NK-92 (cell line): ENCODE results near the gene TMEM119.
"Not testable (repeated sequence)": the region's sequence is repeated elsewhere in the genome, so short reads cannot be mapped to it uniquely, and the experiment has no call there.

ENCODE experiments used
- DNase-seq: peaks from one replicate; lab custom pipeline; 2025; ENCODE audit not compliant: unreplicated experiment; lab: John Stamatoyannopoulos, UW

The TMEM119 gene

DNA sequence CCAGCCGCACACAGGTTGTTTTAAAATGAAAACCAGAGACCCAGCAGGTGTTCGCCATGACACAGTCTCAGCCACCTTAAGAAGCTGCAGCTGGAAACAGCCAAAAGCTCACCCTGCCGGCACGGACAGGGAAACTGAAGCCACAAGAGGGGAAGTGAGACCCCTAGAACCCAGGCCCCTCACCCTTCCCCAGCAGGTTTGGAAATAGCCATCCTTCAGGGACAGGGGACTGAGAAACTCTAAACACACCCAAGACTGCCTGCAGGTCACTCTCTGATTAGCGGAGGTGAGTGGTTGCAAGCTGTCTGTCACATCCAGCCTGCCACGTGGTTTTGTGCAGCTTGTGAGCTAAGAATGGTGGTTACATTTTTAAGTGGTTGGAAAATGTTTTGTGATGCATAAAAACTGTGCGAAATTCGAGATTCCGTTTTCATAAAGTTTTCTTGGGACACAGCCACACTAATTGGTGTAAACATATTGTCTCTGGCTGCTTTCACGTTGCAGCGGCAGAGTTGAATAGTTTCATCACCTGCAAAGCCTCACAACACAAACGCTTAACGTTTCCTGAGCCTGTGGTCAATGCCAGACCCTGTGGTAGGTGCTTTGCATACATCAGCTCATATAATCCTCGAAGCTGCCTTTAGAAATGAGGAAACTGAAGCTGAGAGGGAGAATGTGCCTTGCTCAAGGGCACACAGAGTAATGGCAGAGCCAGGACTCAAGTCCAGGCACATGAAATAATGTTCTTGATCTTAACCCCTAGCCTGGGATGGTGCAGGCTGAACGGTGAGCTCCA, 37.5 kb upstream of the TMEM119 start:
- no peak for DNase-seq

DNA sequence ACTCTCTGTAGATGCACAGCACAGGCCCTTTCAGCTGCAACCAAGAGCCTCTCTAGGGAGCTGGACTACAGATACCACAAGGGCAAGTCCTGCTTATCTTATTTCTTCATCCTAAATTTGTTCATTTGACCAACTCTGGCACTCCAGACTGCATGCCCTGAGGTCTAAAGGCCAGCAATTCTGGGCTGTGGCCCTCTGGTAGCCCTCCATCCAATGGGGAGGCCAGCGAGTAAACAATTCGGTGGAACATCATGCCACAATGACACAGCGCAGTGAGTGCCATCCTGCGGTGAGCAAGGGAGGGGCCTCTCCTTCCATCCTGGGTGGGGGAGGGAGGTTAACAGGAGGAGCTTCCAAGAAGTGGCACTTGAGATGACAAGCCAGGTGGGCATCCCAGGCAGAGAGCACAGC, 36.5 kb upstream of the TMEM119 start:
- DNase-seq: no peak

DNA sequence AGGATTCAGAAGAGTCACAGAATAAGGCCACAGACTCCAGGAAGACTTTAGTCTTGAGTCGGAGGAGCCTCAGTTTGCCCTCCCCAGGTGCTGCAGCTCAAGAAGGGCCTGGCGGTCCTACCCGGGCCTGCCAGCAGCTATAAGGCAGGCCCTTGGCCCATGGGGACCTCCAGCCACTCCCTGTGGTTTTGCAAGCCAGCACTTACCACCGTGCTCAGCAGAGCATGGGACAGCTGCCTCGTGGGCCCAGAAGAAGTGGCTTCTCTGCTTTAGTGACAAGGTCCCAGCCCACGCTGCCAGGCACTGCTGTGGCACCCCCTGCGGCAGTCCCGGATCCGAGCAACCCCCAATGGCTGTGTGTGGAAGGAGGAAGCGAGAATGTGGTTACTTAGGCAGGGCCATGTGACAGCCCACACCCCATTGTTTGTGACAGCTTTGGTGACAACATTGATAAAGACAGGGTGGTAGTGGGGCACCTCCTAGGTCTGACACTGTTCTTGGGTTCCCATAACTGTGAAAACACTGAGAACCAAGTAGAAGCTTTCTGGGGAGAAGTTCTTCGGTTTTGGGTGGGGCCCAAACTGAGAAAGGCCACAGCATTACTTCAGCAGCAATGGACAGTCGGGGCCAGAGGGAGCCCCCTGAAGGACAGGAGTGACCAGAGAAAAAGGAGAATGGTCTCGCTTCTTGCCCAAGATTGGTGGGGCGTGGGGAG, 35.8 kb upstream of the TMEM119 start, which contains the start of gene SELPLG:
Gene SELPLG (minus strand): TSS at position 361 of the 715 bp plus-strand sequence. CDS start 9,587 bp downstream, outside the sequence.
- DNase-seq: peak; percentile 39

DNA sequence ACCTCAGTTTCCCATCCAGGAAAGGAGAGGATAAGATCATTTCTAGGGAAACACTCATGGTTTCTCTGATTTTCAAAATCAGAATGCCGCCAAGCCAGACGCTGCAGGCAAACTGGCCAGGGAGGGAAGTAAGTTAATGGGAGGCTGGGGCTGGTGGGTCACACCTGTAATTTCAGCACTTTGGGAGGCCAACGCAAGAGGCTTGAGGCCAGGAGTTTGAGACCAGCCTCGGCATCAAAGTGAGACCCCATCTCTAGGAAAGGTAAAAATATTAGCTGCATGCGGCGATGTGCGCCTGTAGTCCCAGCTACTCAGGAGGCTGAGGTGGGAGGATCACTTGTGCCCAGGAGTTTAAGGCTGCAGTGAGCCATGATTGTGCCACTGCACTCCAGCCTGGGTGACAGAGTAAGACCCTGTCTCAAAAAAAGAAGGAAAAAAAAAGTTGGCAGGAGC, 35.2 kb upstream of the TMEM119 start:
- DNase-seq: no peak

DNA sequence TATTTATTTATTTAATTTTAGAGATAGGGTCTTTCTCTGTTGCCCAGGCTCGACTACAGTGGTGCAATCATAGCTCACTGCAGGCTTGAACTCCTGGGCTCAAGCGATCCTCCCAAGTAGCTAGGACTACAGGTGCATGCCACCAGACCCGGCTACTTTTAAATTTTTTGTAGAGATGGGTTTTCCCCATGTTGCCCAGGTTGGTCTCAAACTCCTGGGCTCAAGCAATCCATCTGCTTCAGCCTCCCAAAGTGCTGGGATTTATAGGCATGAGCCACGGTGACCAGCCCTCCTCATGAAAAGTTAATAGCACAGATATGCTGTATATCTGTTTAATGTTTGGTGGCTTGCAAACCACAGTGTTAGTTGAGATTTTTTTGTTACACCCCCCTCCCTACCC, 33.4 kb upstream of the TMEM119 start:
- DNase-seq: not testable (repeated sequence)

DNA sequence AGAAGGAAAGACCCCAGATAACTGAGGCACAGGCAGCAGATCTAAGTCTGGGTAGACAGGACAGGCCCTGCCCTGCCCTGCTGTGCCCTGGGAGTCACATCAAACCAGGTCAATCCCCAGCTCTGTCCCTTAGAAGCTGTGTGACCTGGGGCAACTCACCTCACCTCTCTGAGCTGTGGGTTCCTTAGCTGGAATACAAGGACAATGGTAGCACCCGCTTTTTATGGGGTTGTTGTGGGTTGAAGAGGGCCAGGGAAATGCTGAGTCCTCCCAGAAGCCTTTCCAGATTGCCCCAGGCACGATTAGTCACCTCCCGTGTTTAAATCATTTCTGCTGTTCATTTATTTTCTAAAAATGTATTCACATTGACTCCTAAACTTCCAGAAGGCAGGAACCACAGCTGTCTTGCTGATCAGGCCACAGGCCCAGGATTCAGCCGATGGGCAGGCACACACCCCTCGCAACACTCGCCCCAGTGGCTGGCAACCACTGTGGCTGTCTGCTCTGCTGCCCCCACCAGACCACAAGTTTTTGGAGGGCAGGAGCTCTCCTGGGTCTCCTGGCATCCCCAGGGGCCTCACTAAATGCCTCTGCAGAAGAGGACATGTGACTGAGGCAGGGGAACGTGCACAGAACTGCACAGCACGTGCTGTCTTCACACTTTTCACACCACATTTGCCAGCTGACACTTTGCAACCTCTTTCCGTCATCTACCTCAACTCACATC, 32.8 kb upstream of the TMEM119 start:
- no peak for DNase-seq

DNA sequence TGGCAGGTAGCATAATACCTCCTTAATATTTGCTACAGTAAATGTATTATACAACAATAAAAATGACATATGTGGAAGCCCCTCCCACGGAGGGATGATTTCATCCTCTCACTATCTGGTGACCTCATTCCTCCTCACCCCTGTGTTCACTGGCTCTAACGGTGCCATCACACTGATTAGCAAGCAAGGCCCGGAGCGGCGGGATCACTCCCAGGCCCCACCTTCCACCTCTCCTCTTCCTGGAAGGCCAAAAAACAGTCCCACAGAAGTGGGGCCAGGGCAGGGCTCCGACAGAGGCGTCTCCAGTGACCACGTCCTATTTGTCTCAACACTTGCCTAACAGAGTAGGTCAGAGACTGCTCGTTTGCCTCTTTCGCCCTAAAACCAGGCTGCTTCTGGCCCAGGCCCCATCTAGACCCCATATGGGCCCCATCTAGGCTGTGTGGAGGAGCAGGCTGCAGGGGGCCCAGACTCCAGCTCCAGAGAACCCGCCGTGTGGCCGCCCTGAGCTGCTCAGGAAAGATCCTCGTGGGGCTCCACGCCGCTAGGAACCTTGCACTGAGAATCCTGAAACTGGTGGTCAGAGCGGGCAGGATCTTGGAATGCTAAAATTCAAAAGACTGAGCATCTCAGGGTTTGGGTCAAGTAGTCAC, 32.1 kb upstream of the TMEM119 start:
- no peak for DNase-seq

DNA sequence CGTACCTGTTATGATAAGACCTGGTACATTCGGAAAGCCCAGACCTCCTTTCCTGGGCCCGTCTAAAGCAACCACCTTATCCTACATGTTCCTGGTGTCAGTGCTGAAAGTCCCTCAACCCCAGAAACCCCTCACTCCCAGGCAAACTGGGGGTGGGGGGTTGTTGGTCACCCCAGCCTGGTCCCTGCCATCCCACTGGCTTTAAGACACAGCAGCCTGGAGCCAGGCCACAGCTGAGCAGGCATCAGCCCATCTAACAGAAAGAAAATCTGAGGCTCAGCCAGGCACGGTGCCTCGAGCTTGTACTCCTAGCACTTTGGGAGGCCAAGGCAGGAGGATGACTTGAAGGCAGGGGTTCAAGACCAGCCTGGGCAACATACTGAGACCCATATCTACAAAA, 31.3 kb upstream of the TMEM119 start:
- DNase-seq: no peak

DNA sequence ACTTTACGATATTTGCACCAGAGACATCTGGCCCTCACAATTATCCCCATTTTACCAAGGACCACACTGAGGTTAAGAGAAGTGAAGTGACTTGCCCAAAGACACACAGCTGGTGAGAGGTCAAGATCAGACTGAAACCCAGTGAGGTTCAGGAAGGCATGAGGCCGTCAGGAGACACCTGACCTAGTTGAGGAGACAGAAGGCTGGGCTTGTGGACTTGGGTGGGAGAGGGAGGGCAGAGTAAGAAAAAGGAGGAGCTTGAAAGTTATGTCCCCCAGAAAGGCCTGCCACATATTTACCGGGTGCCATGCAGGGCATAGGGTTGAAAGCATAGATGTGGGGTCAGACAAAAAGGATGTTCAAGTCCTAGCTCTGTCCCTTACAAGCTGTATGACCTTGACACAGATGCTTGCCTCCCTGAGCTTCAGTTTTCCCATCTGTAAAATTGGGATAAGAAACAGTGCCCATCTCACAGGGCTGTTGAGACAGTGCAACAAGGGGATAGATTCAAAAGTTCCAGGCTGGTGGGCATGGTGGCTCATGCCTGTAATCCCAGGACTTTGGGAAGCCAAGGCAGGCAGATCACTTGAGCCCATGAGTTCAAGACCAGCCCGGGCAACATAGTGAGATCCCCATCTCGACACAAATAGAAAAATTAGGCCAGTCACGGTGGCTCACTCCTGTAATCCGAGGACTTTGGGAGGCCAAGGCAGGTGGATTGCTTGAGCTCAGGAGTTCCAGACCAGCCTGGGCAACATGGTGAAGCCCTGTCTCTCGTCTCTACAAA, 29.4 kb upstream of the TMEM119 start:
- DNase-seq: no peak

DNA sequence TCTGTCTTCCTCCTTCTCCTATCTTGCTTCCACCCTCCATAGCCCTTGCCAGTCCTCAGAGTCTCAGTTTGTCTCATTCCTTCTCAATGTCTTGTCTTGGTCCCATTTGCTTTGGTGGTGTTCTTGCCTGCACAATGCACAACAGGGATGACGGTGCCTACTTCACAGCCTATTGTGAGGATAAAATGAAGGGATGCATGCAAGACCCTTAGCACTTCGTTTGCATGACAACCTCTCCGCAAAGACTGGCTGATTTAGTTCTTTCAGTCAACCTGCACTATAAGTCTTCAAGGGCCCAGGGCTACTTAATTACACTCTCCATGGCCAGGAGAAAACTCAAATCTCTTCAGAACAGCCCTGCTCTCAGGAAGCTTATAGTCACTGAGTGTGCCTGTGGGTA, 27.3 kb upstream of the TMEM119 start:
- DNase-seq: no peak

DNA sequence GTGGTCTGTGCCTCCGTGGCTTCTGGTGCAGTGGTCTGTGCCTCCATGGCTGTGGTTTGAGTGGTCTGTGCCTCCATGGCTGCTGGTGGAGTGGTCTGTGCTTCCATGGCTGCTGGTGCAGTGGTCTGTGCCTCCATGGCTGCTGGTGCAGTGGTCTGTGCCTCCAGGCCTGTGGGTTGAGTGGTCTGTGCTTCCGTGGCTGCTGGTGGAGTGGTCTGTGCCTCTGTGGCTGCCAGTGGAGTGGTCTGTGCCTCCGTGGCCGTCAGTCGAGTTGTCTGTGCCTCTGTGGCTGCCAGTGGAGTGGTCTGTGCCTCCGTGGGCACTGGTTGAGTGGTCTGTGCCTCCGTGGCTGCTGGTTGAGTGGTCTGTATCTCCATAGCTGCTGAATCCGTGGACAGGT, 25.7 kb upstream of the TMEM119 start:
- DNase-seq: no peak

DNA sequence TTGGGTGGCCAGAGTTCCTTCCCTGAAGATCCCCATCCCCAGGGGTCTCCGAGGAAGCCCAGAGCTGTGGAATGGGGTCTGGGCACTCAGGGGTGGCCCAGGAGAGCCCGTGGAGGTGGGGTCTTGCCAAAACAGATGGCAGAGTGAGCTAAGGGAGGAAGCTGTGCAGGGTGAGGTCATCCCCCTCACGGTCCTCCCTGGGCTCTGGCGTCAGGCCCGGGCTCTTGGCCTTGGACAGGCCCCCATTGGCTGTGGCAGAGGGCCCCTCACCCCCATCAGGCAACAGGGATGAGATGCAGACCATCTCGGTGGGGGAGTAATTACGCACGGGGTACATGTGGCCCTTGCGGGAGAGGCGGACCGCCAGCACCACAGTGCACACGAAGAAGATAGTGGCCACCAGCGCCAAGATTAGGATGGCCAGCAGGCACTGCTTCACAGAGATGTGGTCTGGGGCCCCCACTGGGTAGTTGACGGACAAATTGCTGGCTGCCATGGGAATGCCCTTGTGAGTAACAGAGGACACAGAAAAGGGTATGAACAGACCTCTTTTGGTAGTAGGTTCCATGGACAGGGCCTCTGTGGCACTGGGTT, 25.1 kb upstream of the TMEM119 start:
- DNase-seq: no peak

DNA sequence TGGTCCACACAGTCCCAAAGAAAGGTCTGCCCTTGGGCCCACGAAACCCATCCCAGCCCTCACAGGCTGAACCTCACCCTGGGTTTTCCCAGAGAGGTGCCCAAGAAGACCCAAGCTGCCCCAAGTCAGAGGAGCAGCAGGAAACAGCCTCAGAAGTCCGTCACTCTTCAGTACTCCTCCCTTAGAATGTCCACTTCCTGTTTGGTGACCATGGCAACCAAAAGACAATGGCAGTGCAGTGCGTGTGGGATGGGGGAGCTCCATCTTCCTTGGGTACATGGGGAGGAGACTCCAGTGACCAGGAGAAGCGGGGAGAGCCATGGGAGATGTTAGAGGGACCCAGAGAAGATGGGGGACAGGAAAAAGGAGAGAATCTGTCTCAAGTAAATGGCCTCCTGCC, 24.5 kb upstream of the TMEM119 start:
- no peak for DNase-seq

DNA sequence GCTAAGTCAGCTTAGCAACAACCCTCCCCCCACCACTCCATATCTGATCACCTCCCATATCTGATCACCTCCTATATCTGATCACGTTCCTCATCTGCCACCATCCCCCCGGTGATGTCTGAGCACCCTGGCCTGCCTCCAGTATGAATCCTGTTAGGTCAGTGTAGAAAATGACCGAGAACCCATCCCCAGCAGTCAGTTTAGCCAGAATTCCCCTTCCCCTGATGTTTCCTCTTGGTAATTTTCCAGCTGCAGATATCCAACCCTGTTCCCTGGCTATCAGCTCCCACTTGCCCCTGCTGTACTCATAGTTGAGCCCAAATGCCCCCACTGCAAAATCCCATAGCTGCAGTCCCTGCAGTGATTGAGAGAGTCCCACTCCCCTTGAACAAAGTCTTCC, 23.3 kb upstream of the TMEM119 start:
- DNase-seq: no peak

DNA sequence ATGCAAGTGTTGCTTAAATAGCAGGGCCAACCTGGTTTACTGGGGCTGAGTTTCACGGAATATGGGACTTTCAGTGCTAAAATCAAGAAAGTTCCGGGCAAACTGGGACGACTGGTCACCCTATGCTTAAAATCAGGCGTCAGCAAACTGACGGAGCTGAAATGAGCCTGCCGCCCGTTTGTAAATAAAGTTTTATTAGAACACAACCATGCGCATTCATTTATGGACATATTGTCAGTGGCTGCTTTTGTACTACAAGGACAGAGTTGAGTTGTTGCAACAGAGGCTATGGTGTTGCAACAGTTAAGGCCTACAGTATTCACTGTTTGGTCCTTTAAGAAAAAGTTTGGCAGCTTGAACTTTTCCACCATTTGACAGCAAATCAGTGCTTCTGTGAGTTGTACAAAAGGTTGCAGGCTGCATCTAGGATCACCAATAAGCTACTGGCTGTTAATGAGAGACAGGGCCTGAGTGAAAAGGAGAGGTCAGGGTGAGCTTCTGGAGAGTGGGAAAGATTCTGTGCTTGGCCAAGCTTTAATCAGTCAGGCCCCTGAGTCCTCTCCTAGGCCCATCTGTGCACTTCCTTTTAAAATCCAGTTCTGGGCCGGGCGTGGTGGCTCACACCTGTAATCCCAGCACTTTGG, 22.5 kb upstream of the TMEM119 start:
- no peak for DNase-seq

DNA sequence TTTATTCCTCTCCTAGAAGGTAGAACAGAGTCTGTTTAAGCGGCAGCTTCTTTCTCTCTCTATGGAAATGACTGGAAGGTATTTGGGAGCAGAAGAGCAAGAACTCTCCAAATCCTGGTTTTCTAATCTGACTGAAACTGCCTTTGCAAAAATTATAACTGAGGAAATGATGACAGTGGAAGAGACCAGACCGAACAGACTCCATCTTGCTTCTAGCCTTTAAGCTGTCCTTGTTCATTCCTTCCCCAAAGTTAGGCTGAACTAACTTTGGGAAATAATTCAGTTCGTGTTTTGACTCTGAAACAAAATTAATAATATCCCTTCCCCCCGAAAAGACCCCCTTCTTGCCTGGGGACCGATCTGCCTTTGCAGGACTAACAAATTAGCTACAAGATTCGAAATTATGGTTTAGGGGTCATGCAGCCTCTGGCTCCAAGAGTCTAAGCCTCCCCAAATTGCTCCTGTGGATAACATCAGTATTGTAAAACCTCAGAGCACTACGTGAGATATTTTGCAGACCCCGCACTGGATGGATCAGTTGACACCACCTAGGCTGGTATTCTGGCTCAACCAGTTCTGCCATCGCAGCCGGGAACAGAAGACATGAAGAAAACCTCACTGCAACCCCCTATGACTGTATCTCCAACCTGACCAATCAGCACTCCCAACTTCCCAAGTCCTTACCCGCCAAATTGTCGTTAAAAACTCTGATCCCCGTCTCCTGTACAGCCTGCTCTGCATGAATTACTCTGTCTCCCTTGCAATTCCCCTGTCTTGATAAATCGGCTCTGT, 21.7 kb upstream of the TMEM119 start:
- DNase-seq: no peak

DNA sequence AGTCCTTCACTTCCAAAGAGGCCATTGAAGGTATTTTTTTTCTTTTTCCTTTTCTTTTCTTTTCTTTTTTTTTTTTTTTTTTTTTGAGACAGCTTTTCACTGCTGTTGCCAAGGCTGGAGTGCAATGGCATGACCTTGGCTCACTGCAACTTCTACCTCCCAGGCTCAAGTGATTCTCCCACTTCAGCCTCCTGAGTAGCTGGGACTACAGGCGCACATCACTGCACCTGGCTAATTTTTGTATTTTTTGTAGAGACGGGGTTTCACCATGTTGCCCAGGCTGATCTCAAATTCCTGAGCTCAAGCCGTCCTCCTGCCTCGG, 21.0 kb upstream of the TMEM119 start:
- not testable (repeated sequence) for DNase-seq

DNA sequence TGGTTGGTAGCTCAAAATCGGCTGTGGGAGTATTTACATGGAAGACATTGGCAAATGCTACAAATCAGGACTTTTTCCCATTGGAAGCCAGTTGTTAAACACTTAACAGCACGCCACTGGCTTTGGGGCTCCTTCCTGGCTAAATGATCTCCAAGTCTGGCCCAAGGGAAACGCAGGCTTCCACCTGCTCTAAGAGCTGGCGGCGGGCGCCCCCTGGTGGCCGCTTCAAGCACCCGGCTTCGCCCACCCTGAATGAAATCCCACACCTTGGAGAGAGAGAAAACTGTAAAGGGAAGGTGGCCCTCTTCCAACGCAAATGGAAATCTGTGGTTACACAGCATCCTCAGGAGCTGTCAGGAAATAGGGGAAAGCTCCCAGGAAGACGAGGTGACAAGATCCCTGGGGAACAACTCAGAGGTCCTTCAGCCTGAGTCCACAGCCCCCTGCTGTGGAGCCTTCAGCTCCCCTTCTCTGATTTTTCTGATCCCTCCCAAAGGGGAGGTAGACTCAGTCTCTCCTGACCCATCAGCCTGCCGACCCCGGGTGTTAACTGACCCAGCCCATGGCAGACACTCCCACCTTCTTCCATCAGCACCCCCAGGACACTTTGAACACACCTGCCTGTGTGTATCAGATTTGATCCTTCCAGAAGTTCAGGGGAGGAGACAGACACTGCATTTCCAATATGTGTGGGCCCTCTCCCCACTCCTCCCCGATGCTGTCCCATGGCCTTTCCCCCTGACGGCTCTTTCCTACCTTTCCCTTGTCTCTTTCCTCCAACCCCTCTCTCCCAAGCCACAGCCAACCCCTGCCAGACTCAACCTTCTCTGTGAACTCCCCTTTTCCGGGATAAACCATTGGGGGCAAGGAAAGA, 20.4 kb upstream of the TMEM119 start:
- no peak for DNase-seq
